Bronchial epithelial cell (primary cell): ENCODE results near the gene MPZL2. TPM values are rescaled to one million over a fixed set of nuclear protein-coding genes. Genes with fewer than 3 reads are reported as not detected.

Source experiments
- DNase-seq: peaks from one replicate; pipeline ENCODE4 v3.0.0-alpha.2; 2010; ENCODE audit warnings: low read depth
- FAIRE-seq: peaks from 2 replicates; lab custom pipeline; 2011; peaks lifted over from hg19 to GRCh38; lab: Jason Lieb, UNC
- H3K27me3 ChIP-seq: 2 replicates; pipeline ENCODE4 v1.5.1; 2011; ENCODE audit warnings: low read length; ENCODE audit not compliant: control insufficient read depth, insufficient read depth
- H3K36me3 ChIP-seq: 2 replicates; pipeline ENCODE4 v1.5.1; 2011; ENCODE audit warnings: low read length; ENCODE audit not compliant: control insufficient read depth, insufficient read depth
- H3K4me3 ChIP-seq: 2 replicates; pipeline ENCODE4 v1.5.1; 2011; ENCODE audit warnings: mild to moderate bottlenecking, low read depth, low read length, control low read depth
- total RNA-seq: library from RNA; depleted of rRNA; stranded (reverse); fragments of >200 nt; gene quantifications from 2 replicates; pipeline ENCODE4 v1.2.1, GENCODE V29; 2014
- TF ChIP-seq, protein P1 (sequence below): IDR thresholded peaks from 2 replicates; pipeline ENCODE4 v1.5.1; 2011; ENCODE audit warnings: mild to moderate bottlenecking, moderate library complexity, low read length, control low read depth, inconsistent platforms; ENCODE audit not compliant: insufficient read depth, severe bottlenecking

The MPZL2 gene
- total RNA-seq, 1 donor from 2014 or later, result 38.7 TPM

DNA sequence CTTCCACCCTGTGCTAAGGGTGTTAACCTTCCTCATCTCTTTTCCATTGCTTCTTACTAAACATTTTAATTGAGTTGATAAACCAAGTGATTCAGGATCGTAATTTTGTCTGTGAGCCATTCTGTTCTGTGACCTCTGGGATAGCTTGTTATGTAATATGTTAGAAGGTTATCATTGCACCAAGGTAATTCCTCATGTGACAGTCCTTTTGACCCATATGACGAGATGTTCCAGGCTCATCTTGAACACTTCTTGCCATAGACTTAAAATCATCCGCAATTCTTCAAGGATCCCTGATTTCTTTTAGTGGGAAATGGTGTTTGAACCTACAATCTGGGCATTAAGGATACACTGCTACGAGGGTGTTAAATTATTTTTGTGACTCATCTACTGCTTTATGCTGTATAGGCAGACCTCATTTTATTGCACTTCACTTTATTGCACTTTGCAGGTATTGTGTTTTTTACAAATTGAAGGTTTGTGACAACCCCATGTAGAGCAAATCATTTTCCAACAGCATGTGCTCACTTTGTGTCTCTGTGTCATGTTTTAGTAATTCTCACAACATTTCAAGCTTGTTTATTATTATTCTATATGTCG, 19.0 kb upstream of the MPZL2 start:
- TF ChIP-seq, protein P1, sequence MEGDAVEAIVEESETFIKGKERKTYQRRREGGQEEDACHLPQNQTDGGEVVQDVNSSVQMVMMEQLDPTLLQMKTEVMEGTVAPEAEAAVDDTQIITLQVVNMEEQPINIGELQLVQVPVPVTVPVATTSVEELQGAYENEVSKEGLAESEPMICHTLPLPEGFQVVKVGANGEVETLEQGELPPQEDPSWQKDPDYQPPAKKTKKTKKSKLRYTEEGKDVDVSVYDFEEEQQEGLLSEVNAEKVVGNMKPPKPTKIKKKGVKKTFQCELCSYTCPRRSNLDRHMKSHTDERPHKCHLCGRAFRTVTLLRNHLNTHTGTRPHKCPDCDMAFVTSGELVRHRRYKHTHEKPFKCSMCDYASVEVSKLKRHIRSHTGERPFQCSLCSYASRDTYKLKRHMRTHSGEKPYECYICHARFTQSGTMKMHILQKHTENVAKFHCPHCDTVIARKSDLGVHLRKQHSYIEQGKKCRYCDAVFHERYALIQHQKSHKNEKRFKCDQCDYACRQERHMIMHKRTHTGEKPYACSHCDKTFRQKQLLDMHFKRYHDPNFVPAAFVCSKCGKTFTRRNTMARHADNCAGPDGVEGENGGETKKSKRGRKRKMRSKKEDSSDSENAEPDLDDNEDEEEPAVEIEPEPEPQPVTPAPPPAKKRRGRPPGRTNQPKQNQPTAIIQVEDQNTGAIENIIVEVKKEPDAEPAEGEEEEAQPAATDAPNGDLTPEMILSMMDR, result no peak
- H3K27me3 ChIP-seq, result no peaks in the 10 kb centered on the region
- no peak for DNase-seq
- H3K4me3 ChIP-seq, result no peak overlapping the region
- no peak for FAIRE-seq
- no peaks in the 10 kb centered on the region for H3K36me3 ChIP-seq

DNA sequence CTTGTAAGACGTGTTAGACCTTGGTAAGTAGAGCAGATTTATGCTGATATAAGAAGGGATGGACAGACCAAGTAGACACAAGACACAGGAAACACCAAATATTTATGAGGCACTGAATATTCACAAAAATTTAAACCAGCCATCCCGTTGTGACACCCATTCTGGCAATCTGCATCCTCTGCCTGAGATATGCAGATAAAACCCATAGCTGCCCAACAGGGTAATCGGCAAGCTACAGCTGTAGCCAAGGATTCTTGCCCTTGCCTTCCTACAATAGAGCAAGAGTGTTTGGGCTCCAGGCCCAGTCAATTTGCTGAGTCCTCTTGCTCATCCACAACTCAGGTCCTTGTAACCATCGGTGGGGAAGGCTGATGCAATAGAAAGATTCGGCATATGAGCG, 18.5 kb upstream of the MPZL2 start:
- no peaks in the 10 kb centered on the region for H3K27me3 ChIP-seq
- H3K4me3 ChIP-seq, result no peak overlapping the region
- H3K36me3 ChIP-seq, result no peaks in the 10 kb centered on the region
- TF ChIP-seq, protein P1, result no peak
- DNase-seq, result no peak
- no peak for FAIRE-seq

DNA sequence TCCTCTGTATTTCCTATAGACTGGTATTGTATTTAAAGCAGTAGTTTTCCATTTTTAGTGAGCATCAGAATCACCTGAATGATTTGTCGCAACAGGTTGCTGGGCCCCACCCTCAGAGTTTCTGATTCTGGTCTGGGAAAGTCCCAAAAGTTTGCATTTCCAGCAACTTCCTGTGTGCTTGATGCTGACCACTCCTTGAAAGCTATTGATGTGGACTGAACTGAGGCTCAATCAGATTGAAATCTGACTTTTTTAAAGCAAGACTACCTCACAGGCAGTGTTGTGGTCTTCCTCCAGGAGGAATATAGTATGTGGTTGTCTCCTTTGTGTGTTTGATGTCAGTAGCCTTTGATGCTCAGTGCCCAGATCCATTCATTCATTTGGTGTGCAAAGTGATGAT, 17.2 kb upstream of the MPZL2 start:
- TF ChIP-seq, protein P1, result no peak
- H3K4me3 ChIP-seq, result no peak overlapping the region
- no peaks in the 10 kb centered on the region for H3K27me3 ChIP-seq
- DNase-seq, result peak; percentile 67
- H3K36me3 ChIP-seq, result no peaks in the 10 kb centered on the region
- FAIRE-seq, result no peak

DNA sequence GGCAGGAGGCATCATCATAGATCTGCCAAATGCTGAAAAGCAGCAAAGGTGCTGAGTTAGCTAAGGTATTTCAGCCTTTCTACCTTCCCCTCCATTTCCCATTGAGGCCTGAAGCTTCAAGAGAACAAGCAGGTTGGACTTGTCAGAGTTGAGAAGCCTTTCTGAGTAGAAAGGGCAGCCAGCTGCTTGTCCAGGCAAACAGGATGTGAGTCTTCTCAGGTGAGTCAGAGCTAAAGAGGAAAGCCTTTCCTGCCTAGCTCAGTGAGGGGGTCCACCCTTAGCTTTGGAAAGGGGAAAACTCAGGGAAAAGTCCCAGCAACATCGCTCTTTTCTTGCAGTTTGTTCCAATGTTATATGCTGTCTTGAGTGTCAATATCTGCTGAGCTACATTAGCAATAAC, 13.2 kb upstream of the MPZL2 start:
- TF ChIP-seq, protein P1, result no peak
- peak; percentile 96 for DNase-seq
- Histone ChIP-seq H3K36me3 (no peaks in the 10 kb centered on the region), H3K27me3 (no peaks in the 10 kb centered on the region), H3K4me3 (no peak overlapping the region)
- no peak for FAIRE-seq

DNA sequence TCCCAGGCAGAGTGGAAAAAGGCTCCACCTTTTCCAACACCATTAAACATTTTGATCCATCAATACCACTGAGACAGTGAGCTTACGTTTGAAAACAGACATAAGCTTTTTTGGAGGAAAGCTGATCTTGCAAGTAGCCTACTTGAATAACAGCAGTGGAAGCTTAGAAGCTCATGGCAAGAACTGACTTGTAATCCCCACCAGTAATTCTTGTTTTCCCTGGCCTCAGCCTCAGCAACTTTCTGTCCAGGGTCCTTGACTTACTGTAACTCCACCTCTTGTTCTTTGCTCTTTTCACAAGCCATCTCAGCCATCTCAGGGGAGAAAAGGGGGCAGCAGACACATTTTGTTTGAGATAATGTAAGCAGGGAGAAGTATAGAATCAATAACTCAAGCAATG, 12.3 kb upstream of the MPZL2 start:
- H3K4me3 ChIP-seq, result no peak overlapping the region
- TF ChIP-seq, protein P1, result no peak
- H3K36me3 ChIP-seq, result no peaks in the 10 kb centered on the region
- DNase-seq, result peak; percentile 88
- FAIRE-seq, result peak; percentile 36
- H3K27me3 ChIP-seq, result no peaks in the 10 kb centered on the region

DNA sequence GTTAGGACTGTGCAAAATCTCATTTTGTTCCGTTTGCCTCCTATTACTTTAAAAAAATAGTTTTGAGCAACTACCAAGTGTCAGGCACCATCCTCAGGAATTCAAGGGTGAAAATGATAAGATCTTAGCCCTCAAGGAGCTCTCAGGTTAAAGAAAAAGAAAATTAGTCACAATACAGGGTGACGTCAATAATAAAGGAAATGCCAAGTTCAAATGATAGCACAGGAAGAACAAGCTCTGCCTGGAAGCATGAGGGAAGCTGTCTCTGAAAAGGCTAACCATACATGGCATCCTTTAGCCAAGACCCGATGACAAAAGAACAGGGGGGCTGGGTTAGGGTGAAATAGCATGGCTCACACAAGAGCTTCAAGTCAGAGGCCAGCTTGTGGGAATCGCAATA, 11.1 kb upstream of the MPZL2 start:
- H3K4me3 ChIP-seq, result no peak overlapping the region
- DNase-seq, result peak; percentile 92
- FAIRE-seq, result no peak
- H3K36me3 ChIP-seq, result no peaks in the 10 kb centered on the region
- no peaks in the 10 kb centered on the region for H3K27me3 ChIP-seq
- TF ChIP-seq, protein P1, result no peak
